HPDE6-E6E7 (cell line): ENCODE measurements around the gene CD2AP.
"Not testable (repeated sequence)": the region's sequence is repeated elsewhere in the genome, so short reads cannot be mapped to it uniquely, and the experiment has no call there.

ENCODE experiments used
- DNase-seq: peaks from one replicate; pipeline ENCODE4 v3.0.0; 2011; ENCODE audit warnings: missing footprints; ENCODE audit errors: extremely low spot score

Gene CD2AP

GRCh38 chr6:47566602-47567001 lies 89.0 kb downstream of the CD2AP start:
- not testable (repeated sequence) for DNase-seq

GRCh38 chr6:47567586-47567985 lies 90.0 kb downstream of the CD2AP start:
- DNase-seq: no peak

GRCh38 chr6:47571488-47571887 lies 93.9 kb downstream of the CD2AP start:
- no peak for DNase-seq

- no peak for DNase-seq
Measured at GRCh38 chr6:47573109-47573508, 95.5 kb downstream of the CD2AP start.

- DNase-seq: no peak
Measured at GRCh38 chr6:47574789-47575188, 97.2 kb downstream of the CD2AP start.

- no peak for DNase-seq
Measured at GRCh38 chr6:47579040-47579439, 101.5 kb downstream of the CD2AP start.

GRCh38 chr6:47581591-47581990 lies 104.0 kb downstream of the CD2AP start:
- no peak for DNase-seq

GRCh38 chr6:47587493-47587892 lies 109.9 kb downstream of the CD2AP start:
- DNase-seq: no peak

- DNase-seq: no peak
Measured at GRCh38 chr6:47592131-47592840, 114.7 kb downstream of the CD2AP start.

GRCh38 chr6:47593979-47594378 lies 116.4 kb downstream of the CD2AP start:
- no peak for DNase-seq

- no peak for DNase-seq
Measured at GRCh38 chr6:47595785-47596184, 118.2 kb downstream of the CD2AP start.

GRCh38 chr6:47598367-47598766 lies 120.8 kb downstream of the CD2AP start:
- DNase-seq: no peak

- no peak for DNase-seq
Measured at GRCh38 chr6:47599512-47599911, 121.9 kb downstream of the CD2AP start.

- DNase-seq: no peak
Measured at GRCh38 chr6:47603227-47603626, 125.6 kb downstream of the CD2AP start.

- DNase-seq: no peak
Measured at GRCh38 chr6:47603995-47604394, 126.4 kb downstream of the CD2AP start.

GRCh38 chr6:47621838-47622449 lies 144.4 kb downstream of the CD2AP start:
- no peak for DNase-seq

GRCh38 chr6:47626782-47627181 lies 149.2 kb downstream of the CD2AP start:
- no peak for DNase-seq

- no peak for DNase-seq
Measured at GRCh38 chr6:47628448-47629272, 151.1 kb downstream of the CD2AP start.

- no peak for DNase-seq
Measured at GRCh38 chr6:47629954-47630353, 152.4 kb downstream of the CD2AP start.

- no peak for DNase-seq
Measured at GRCh38 chr6:47630587-47630986, 153.0 kb downstream of the CD2AP start.

GRCh38 chr6:47631269-47631772 lies 153.7 kb downstream of the CD2AP start:
- no peak for DNase-seq

GRCh38 chr6:47631797-47632196 lies 154.2 kb downstream of the CD2AP start:
- no peak for DNase-seq

GRCh38 chr6:47633141-47633540 lies 155.6 kb downstream of the CD2AP start:
- DNase-seq: no peak
